Measurements from ENCODE around the gene POLR3H. TPM values are rescaled to one million over a fixed set of nuclear protein-coding genes. Genes with fewer than 3 reads are reported as not detected.

The POLR3H gene, protein sequence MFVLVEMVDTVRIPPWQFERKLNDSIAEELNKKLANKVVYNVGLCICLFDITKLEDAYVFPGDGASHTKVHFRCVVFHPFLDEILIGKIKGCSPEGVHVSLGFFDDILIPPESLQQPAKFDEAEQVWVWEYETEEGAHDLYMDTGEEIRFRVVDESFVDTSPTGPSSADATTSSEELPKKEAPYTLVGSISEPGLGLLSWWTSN
- 25.4 and 28.9 TPM in 2 replicates for total RNA-seq (2013; cell fraction: nucleolus; rRNA removed)
- 10.0 and 12.2 TPM in 2 replicates for total RNA-seq (2014; rRNA removed)
- total RNA-seq (2014; rRNA removed; fragmentation: Illumina TruSeq; extraction: Trizol) = 14.4 and 17.4 TPM in 2 replicates
- 36.6 and 40.9 TPM in 2 replicates for total RNA-seq (2021)
- 5.4 TPM for polyA plus RNA-seq (2011; ENCODE audit: low read depth)
- 15.7 and 29.8 TPM in 2 replicates for polyA plus RNA-seq (2011; rRNA removed)
- 41.0 and 42.2 TPM in 2 replicates for polyA plus RNA-seq (2011; cell fraction: cytosol; rRNA removed)
- 23.0 and 31.0 TPM in 2 replicates for polyA plus RNA-seq (2011; cell fraction: nucleus; rRNA removed)
- 14.0 and 14.6 TPM in 2 replicates for polyA plus RNA-seq (2012)
- polyA plus RNA-seq (2014; fragmentation: Illumina TruSeq; extraction: Trizol) = 12.3 and 26.2 TPM in 2 replicates
- 1 to 10 TPM; 3.5 to 5.8 TPM for polyA plus RNA-seq (2014; fragmentation: Nextera tagmentation; extraction: Ambion mirVana)
- polyA plus RNA-seq (2014; rRNA removed) = 23.1 and 26.0 TPM in 2 replicates
- 10 to 100 TPM; 58.7 to 62.7 TPM for polyA plus RNA-seq (2016; fragmentation: Nextera tagmentation; extraction: Ambion mirVana)
- 23.0 and 37.8 TPM in 2 replicates for polyA minus RNA-seq (2011; rRNA and poly(A)+ RNA removed)
- 6.1 and 9.0 TPM in 2 replicates for polyA minus RNA-seq (2011; cell fraction: cytosol; rRNA and poly(A)+ RNA removed)
- 12.0 and 23.2 TPM in 2 replicates for polyA minus RNA-seq (2011; cell fraction: nucleus; rRNA and poly(A)+ RNA removed)
- Bru-seq, nascent RNA = percentile 60 among the genes with signal in this experiment
- percentile 66 among the genes with signal in this experiment for BruChase-seq, experiment 1, labeled RNA remaining after a 6-hour chase
- percentile 66 among the genes with signal in this experiment for BruChase-seq, experiment 2, labeled RNA remaining after a 2-hour chase
- long read RNA-seq, experiment 1, full-length matches to known transcripts = 66 of 72 reads
- long read RNA-seq, experiment 1, partial matches to known transcripts = 2 of 72 reads
- long read RNA-seq, experiment 1, other reads (novel, unspliced or antisense) = 4 of 72 reads
- long read RNA-seq, experiment 2, full-length matches to known transcripts = 26 of 31 reads
- long read RNA-seq, experiment 2, partial matches to known transcripts = 2 of 31 reads
- long read RNA-seq, experiment 2, other reads (novel, unspliced or antisense) = 3 of 31 reads

- H3K4me1 ChIP-seq (ENCODE audit: control insufficient read depth, insufficient read depth, low read length) = no peaks in the 10 kb centered on the region
- H3K4me2 ChIP-seq (ENCODE audit: control insufficient read depth, insufficient read depth) = peak within 1 kb of the TSS; percentile 94
- RAD21 ChIA-PET (ENCODE audit: unreplicated experiment) = interaction anchor here (1.0 to 1.8 kb wide), 9 partner anchors 45 to 163 kb away, joined by 3 to 14 read pairs (median 5); partner anchors contain the start of genes DESI1, PMM1, TEF and XRCC6
- CTCF ChIA-PET = interaction anchor here (0.5 to 5.0 kb wide), 21 partner anchors 9 to 413 kb away, joined by 3 to 46 read pairs (median 5); partner anchors contain the start of genes ACO2, PHF5A, PMM1 and TEF
- H3K27me3 ChIP-seq (replicated peaks in 1 of 2; ENCODE audit: control insufficient read depth in 2 of 2, insufficient read depth in 2 of 2, low read length in 1 of 2) = no peaks in the 10 kb centered on the region
- POLR2A ChIA-PET = interaction anchor here (0.5 to 1.8 kb wide), 8 partner anchors 8 to 1073 kb away, joined by 3 to 11 read pairs (median 4); partner anchors contain the start of gene PMM1
- H2AFZ ChIP-seq (ENCODE audit: control insufficient read depth, low read depth, low read length) = peak within 1 kb of the TSS; percentile 65
- peaks cover 7 to 11% of the 10 kb centered on the region in 2 experiments for H3K36me3 ChIP-seq (ENCODE audit: control insufficient read depth in 2 of 2, insufficient read depth in 2 of 2, low read length in 1 of 2)
- WGBS (ENCODE audit: insufficient coverage, insufficient replicate concordance, low lambda C conversion rate, missing lambda C conversion rate) = 1% methylated on average over 69 of the region's 80 CpGs
- H3K9me3 ChIP-seq (replicated peaks; ENCODE audit: control insufficient read depth, insufficient read depth, low read length) = no peaks in the 10 kb centered on the region
- ATAC-seq (peak; percentile 97), DNase-seq (ENCODE audit: low read depth, low spot score) (peak; percentile 90), FAIRE-seq (peak; percentile 91)
- in situ Hi-C loops (cut with MboI) (no loop called here), intact Hi-C loops (cut with micrococcal nuclease; ENCODE audit: unreplicated experiment) (loop anchor here (5.0 kb wide), 1 partner anchor 53 kb away; no protein-coding TSS in a partner anchor)
- SMC1A ChIA-PET (ENCODE audit: uncharacterized antibody, unreplicated experiment) = interaction anchor here (0.7 to 2.8 kb wide), 5 partner anchors 10 to 137 kb away, joined by 3 to 15 read pairs (median 4); partner anchors contain the start of gene PMM1
- H3K79me2 ChIP-seq (ENCODE audit: control insufficient read depth, insufficient read depth, low read length) = peaks cover 42% of the 10 kb centered on the region
- H3K27ac ChIP-seq (ENCODE audit: control insufficient read depth, insufficient read depth) = peak within 1 kb of the TSS; percentile 75
- H3K4me3 ChIP-seq = peak within 1 kb of the TSS; percentile 88
- peak within 1 kb of the TSS; percentile 85 for H3K9ac ChIP-seq (ENCODE audit: control insufficient read depth, insufficient read depth, low read length)
- BruUV-seq (replicated peaks) = TSS peak; percentile 70
- 0 out of 2 replicates have a peak, but pooled peaks cover 3% of the 10 kb centered on the region for H4K20me1 ChIP-seq (ENCODE audit: control insufficient read depth, insufficient read depth)
- no peak for TF ChIP-seq BRCA1 (IDR thresholded peaks at IDR 0.05; ENCODE audit: low read depth, low read length)
- no peak for TF ChIP-seq CREM (IDR thresholded peaks at IDR 0.05; ENCODE audit: low read depth)
- no peak for TF ChIP-seq HDAC6 (IDR thresholded peaks at IDR 0.05; ENCODE audit: unreplicated experiment)
- TF ChIP-seq NR2C1 (IDR thresholded peaks at IDR 0.05) = no peak
- TF ChIP-seq DPF2 (IDR thresholded peaks at IDR 0.05) = peak; percentile 69
- no peak; the same call in 1 of the 2 replicates for TF ChIP-seq ZNF217 (IDR thresholded peaks at IDR 0.05)
- peak; percentile 87 for TF ChIP-seq NFYB (IDR thresholded peaks at IDR 0.05; ENCODE audit: insufficient read depth, low read depth, low read length)
- TF ChIP-seq GABPA (IDR thresholded peaks at IDR 0.05; ENCODE audit: low read depth) = no peak
- TF ChIP-seq, protein P1, sequence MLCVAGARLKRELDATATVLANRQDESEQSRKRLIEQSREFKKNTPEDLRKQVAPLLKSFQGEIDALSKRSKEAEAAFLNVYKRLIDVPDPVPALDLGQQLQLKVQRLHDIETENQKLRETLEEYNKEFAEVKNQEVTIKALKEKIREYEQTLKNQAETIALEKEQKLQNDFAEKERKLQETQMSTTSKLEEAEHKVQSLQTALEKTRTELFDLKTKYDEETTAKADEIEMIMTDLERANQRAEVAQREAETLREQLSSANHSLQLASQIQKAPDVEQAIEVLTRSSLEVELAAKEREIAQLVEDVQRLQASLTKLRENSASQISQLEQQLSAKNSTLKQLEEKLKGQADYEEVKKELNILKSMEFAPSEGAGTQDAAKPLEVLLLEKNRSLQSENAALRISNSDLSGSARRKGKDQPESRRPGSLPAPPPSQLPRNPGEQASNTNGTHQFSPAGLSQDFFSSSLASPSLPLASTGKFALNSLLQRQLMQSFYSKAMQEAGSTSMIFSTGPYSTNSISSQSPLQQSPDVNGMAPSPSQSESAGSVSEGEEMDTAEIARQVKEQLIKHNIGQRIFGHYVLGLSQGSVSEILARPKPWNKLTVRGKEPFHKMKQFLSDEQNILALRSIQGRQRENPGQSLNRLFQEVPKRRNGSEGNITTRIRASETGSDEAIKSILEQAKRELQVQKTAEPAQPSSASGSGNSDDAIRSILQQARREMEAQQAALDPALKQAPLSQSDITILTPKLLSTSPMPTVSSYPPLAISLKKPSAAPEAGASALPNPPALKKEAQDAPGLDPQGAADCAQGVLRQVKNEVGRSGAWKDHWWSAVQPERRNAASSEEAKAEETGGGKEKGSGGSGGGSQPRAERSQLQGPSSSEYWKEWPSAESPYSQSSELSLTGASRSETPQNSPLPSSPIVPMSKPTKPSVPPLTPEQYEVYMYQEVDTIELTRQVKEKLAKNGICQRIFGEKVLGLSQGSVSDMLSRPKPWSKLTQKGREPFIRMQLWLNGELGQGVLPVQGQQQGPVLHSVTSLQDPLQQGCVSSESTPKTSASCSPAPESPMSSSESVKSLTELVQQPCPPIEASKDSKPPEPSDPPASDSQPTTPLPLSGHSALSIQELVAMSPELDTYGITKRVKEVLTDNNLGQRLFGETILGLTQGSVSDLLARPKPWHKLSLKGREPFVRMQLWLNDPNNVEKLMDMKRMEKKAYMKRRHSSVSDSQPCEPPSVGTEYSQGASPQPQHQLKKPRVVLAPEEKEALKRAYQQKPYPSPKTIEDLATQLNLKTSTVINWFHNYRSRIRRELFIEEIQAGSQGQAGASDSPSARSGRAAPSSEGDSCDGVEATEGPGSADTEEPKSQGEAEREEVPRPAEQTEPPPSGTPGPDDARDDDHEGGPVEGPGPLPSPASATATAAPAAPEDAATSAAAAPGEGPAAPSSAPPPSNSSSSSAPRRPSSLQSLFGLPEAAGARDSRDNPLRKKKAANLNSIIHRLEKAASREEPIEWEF (IDR thresholded peaks at IDR 0.05; ENCODE audit: insufficient replicate concordance, low read depth, low read length) = no peak
These were observed at the start of gene POLR3H for GRCh38 chr22:41543854-41544670. Gene POLR3H (minus strand): TSS chr22:41544470. CDS start chr22:41544101, 369 bp downstream.

Measured in GM12878 (cell line).